GM19468 (cell line): ENCODE measurements around the gene CPVL.
"Not testable (repeated sequence)": the region's sequence is repeated elsewhere in the genome, so short reads cannot be mapped to it uniquely, and the experiment has no call there.

Experiments used
- ATAC-seq: cut with Tn5 transposase; IDR thresholded peaks from one replicate; pipeline ENCODE4 v1.9.1; 2021; ENCODE audit warnings: mild to moderate bottlenecking, moderate library complexity, moderate number of reproducible peaks; ENCODE audit not compliant: unreplicated experiment; ENCODE audit errors: extremely low read depth

The CPVL gene

DNA sequence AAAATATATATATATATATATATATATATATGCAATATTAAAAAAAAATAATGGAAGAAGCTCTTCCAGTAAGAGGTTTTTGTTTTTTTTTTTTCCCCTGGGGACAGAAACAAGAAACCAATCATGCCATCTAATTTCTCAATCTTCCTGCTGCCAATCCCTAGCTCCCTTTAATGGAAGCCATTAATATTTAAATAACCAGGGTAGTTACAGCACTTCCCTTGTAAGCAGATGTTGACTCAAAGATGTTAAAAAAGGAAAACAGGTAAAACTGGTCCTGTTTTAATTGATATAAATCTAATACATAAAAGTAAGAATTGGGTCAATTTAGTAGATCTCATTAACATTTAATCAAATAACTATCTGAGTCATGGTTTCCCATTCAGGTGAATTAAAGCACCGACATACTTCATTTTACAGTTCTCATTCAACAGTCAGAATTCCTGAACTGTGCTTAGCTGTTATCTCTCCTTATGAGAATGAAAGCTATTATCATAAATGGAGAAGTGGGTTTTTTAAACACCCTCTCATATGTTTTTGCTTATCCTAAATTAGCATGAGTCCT lies 22.6 kb downstream of the CPVL start:
- no peak for ATAC-seq

DNA sequence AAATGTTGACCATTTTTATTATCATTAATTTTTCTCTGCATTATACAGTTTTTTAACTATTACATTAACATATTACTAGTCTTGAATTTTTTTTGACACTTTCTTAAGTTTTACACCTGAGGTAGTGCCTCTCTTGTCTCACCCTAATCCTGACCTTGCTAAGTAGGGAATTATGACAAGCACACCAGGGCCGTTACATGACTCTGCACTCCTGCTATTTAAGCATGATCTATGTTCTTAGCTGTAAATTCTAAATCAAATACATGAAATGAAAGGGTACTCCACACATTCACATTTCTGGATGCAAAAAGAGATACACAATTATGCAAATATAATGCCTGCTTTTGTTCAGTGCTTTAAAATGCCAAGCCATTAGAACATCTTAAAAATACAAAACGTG lies 23.6 kb downstream of the CPVL start:
- no peak for ATAC-seq

DNA sequence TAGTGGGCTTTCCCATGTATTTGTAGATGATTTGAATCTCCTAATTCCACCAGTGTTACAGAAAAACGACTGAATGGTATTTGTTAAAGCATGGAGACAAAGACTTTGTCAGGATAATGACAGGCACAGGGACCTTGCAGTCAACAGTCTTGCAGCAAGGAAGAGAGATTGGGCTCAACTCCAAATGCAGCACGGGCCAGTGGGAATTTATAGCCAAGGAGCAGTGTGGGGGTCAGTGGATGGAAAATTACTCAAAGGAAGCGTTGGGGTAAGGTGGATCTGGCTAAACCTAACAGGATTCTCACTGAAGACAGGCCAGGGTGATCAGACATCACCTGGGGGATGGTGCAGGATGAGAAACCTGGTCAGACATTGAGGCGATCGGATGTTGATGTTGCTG lies 24.3 kb downstream of the CPVL start:
- ATAC-seq, result no peak

DNA sequence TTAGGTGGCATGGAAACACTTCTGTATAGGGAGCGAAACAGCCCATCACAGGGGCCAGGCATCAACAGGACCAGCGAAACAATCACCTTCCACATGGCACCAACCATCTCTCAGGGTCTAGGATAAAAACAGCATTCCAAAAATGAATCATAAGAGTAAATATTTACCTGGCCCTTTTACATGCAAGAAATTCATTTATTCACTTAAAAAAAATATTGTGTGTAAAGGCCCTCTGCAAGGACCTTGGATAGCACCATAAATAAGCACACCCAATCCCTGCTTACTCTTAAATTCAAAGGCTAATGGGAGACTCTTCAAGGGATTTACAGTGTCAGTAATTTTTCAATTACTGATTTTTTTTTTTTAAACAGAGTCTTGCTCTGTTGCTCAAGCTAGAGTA lies 25.4 kb downstream of the CPVL start:
- no peak for ATAC-seq

DNA sequence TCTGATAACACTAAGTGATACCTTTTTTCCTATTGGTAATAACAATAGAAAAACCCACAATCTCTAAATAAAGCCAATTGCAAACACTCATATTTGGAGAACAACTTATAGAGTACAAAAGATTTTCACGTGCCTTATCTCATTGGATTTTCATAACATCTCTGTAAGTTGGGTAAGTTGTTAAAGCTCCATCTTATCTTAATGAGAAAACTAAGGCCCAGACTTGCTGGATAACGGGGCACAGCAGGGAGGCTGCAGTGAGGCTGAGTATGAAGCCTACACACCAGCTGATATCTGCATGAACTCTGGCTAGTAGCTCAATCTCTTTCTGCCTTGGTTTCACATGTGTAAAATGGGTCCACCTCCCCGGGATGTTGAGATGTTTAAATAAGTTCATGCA lies 26.8 kb downstream of the CPVL start:
- ATAC-seq, result no peak

DNA sequence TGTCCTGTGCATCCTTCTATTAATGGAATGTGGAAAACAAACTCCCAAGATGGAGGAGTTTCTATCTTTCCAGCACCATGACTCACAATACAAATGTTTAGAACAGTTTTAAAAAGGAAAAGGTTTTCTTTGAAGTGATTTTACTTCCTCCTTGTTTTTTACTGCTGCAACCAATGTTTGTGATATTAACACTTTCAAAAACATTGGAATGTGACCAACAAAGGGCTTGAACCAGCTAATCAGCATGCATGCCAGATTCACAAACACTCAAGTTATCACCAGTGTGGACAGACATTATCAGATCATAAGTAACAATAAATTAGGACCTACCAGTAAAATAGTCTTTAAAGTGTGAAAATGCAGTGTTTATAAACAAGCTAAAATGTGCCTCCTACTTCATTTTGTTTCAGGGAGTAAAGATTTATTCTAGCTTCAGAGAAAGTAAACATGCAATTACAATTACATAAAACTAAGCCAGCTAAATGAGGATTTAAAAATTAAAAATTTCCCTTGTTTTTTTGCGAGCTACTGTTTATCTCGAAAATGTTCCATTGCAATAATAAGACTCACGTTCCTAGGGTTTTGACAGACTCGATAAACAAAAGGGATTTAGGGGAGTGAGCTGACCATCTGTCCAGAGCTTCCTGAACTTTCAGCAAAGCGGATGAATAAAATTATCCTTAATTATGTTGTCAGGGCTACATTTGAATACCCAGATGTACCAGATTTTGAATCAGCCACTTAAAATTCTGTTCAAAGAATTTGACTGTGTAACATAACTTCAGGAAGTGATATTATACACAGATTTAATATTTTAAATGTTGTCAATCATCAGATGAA lies 29.8 kb downstream of the CPVL start:
- ATAC-seq, result no peak

DNA sequence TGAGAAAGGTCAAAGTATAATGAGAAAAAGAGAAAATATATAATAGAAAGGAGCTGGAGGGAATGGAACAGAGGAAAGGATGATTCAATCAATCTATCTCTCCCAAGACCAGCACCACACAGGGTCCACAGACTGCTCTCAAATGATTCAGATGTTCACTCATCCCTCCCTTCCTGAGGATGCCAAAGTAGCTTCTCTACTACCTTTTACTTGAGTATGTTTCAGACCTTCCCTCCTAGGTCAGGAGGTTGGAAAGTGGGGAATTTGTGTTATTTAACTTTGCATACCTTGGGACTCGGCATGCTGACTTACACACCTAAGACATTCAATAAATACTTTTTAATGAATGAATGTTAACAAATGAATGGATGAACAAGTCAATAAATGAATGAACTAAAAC lies 30.6 kb downstream of the CPVL start:
- no peak for ATAC-seq

DNA sequence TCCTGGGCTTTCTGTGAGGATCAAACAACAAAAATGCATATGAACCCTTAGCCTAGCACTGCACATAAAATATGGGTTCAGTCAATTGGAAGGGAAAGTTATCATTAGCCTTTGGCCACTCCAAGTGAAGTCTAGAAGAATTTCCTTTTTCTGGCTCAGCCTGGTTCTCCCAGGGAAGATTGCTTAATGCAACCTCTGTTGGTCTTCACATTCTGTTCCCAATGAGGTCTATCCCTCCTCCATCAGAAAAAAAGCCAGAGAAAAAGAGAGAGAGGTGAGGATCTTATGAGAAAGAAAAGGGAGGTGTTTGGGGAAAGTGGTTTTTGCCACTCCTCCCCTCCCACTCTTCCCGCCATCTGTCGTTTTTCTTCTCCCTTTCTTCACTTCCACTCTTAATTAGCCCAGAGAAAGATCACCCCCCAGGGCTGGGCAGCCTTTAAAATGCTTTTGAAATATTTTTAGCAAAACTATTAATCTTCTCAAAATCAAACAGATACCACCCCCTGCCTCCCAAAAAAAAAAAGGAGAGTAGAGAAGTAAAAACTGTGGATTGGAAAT lies 31.1 kb downstream of the CPVL start:
- no peak for ATAC-seq

DNA sequence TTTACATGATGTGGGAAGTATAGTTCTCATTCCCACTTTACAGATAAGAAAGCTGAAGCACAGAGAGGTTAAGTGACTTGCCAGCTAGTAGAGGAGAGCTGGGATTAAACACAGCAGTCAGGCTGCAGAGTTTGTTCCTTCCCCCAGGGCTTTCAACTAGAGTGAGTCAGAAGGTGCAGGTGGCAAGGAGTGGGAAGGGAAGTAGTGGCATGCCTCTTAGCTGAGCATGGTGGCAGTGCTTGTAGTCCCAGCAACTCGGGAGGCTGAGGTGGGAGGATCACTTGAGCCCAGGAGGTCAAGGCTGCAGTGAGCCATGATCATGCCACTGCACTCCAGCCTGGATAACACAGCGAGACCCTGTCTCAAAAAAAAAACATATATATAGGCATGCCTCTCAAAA lies 32.1 kb downstream of the CPVL start:
- not testable (repeated sequence) for ATAC-seq

DNA sequence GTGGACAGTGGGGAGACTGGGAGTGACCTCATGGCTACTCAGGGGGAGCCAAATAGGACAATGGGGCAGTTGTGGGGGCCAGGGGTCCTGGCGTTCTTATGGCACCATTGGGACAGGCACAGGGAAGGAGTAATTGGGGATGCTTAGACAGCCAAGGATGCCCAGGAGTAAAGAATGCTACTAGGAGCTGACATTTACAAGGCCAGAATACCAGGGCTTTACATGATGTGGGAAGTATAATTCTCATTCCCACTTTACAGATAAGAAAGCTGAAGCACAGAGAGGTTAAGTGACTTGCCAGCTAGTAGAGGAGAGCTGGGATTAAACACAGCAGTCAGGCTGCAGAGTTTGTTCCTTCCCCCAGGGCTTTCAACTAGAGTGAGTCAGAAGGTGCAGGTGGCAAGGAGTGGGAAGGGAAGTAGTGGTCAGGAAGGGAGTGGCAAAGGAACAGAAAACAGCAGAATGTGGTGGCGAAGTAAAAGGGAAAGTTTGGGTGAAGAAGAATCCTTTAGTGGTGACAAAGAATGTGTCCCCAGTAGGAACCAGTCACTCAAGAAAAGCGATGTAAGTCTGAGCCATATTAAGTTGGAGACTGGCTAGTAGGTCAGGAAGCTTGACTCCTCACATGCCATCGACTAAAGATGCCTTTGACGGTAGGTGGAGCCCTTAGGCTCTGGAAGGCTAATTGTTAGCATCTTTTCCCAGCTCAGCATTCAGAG lies 32.8 kb downstream of the CPVL start:
- ATAC-seq, result no peak

DNA sequence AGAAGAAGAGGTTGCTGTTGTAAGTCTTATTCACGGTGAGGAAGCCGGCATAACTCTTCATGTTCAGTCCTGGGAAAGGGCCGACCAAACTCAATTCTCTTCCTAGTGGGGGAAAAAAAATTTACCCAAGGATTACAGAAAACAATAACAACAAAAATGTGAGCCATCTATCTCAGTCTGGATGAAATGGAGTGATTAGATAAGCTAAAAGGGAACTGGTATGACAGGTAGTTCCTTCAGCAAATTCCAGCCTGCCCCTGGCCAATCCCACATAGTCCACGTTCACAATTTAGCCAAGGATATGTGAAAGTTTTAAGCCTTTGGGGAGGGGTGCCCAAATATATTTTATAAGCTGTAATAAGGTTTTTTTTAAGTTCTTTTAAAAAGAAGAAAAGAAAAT lies 33.6 kb downstream of the CPVL start:
- no peak for ATAC-seq

DNA sequence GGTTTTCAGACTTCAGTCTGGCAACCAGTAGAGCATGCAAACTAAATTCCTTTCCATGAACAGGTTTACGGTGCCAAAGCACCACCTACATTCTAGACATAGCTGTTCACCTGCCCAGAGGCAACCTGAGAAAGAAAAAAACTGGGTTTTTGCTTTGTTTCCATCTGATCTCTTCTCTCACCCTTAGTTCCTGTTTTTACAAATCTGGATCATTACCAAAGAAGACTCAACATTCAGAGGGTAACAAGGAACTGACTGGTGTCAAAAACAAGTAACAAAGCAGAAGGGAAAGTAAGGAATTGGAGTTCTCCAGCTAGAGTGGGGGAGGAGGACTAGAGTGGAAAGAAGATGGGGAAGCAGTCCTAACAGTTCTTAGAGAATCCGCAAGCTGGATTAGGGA lies 36.4 kb downstream of the CPVL start:
- no peak for ATAC-seq

DNA sequence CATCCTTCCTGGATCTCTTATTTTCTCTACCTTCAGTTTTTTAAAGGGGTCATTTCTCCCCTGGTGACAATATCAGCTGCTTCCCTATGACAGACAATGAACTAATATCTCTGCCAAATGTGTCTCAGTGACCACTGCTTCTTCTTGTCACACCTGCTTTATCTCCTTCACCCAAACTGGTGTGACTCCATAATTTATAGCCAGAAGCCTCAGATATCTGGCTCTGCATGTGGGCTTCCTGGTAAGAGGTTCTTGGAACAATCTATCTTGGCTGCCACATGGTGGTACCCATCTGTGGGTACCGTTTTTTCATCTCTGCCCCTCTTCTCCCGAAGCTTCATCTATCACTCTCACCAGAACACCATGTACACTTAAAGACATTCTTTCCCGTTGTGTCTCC lies 37.0 kb downstream of the CPVL start:
- ATAC-seq, result no peak

DNA sequence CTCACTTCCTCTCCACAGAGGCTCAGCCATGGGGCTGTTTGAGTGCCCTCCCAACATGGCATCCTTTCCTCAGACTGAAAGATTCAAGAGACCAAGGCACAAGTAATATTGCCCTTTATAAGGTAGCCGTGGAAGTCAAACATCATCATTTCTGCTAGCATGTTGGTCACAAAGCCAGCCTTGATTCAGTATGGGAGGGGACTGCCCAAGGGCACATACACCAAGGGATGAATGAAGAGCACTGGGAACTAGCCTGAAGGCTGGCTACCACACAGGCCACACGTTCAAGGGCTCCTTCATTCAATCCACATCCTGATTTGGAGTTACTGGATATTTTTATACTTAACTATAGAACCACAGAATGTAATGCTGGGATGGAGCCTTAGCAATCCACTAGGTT lies 39.3 kb downstream of the CPVL start:
- no peak for ATAC-seq

DNA sequence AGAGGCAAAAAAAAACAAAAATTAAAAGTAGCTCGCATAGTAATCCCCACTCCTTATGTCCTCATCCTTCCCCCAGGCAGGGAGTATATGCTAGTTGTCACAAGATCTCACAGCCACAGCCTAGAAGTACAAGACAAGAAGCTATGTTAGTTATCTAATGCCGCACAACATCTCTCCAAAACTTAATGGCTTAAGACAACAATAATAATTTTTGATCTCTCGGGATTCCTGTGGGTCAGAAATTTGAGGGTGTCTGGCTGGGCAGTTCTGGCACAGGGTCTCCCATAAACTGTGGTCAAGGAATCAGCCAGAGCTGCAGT lies 39.7 kb downstream of the CPVL start:
- ATAC-seq, result no peak

DNA sequence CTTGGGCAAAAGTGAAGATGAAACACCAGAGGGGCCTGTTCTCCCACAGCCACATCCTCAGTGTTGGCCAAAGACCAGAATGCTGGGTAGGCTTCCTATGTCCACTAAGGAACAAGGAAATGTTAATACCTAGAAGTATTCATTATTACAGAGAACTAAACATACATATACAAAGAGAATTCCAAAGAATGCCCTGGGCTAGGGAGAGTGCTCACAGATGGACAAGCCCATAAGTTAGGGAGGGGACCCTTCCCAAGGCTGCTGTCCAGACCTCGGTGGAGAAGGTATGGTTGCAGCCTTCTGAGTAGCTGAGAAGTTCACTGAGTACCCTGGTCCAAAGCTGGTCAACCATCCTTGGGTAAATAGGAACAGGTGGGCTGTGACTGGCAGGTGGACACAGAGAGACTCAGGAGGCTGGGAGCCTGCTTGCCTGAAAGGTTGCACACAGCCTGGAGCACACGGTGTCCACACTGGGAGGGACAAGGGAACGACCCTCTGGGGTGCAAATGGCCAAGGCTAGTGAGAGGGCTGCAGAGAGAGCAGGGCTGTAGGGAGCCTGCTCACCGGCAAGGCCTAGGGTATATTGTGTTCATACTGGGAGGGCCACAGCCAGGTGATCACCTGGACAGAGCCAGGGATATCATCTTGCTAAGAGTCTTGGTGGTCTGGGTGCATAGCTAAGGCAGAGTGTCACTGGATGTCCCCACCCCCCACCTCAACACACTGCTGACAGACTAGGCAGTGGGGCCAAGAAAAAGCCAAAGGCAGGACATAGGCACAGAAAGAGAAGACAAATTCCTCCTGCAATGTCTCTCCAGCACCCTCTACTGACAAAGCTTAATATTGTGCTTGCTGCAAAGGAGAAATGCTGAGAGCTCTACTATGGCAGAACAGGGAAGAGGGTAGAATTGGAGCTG lies 40.3 kb downstream of the CPVL start:
- ATAC-seq, result no peak

DNA sequence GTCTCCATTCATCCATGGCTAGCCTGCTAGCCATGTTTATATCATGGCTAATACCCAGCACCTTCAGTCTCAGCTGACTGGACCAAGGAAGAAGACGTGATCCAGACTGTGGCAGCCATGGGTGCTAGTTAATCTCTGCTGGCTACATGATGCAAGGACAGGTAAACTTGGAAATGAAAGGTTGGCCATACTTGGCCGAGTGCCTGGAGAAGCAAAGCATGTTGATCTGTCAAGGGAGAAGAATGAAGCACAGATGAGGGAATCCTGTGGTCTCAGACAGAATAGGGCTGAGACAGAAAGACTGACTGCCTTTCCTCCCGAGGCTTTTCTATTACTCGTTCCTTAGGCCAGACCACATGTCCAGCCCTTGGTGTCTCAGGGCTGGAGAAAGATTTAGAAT lies 41.1 kb downstream of the CPVL start:
- no peak for ATAC-seq

DNA sequence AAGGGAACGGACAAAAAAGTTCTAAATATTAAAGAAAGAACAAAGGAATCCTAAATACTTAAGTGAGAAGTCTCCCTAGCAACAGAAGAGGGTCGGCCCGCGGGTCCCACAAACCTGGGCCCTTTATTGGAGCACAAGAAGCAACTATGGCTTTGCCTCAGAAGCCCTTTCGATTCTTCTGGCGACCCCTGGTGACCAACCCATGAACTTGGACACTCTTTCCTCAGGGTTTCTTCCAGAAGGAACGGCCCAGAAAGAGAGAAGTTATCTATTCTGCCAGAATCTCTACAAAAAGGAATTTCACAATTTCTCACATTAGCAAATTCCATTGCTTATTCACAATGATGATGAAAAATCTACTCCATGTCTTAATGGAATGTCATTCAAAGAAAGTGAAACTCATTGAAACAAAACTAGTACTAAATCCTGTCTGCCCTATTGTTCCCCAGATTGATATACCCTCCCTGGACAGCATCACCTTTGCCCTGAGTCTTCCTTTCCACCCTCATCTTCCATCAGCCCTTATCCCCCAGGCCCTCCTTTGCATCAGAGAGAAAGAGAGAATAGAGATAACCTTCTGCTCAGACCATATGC lies 43.7 kb downstream of the CPVL start:
- no peak for ATAC-seq

DNA sequence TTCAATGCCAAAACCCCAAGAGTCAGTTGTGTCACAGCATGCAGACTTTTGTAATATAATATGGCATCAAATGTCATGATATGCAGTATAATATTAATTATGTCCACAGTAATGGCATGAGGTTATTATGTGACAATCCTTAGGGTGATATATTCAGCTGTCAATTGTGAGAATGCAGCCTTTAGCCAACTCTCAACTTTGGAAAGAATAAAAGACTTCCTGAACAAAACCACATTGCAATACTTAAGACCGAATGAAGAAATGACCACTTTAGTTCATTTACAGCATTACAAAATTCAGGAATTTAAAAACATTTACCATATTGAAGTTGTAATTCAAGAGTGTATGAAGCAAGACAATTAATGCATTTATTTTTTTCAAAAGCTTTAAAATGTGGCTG lies 45.4 kb downstream of the CPVL start:
- ATAC-seq, result no peak
